ENCODE results near the gene ITGB1.

The ITGB1 gene

GRCh38 chr10:32865170-32865569 is 92.9 kb downstream of the ITGB1 start:
- no peak for DNase-seq (ENCODE audit: low read depth)
- Histone ChIP-seq H3K9ac (ENCODE audit: low read length) (no peak overlapping the region), H3K4me3 (ENCODE audit: low read length) (no peak overlapping the region), H3K27me3 (replicated peaks; ENCODE audit: control insufficient read depth, insufficient read depth, low read length) (no peaks in the 10 kb centered on the region), H3K36me3 (ENCODE audit: control insufficient read depth, insufficient read depth, low read length, severe bottlenecking) (no peaks in the 10 kb centered on the region), H3K9me3 (ENCODE audit: control insufficient read depth, low read length) (no peaks in the 10 kb centered on the region), H3K4me1 (ENCODE audit: control insufficient read depth, insufficient read depth, low read length) (no peaks in the 10 kb centered on the region)

DNA sequence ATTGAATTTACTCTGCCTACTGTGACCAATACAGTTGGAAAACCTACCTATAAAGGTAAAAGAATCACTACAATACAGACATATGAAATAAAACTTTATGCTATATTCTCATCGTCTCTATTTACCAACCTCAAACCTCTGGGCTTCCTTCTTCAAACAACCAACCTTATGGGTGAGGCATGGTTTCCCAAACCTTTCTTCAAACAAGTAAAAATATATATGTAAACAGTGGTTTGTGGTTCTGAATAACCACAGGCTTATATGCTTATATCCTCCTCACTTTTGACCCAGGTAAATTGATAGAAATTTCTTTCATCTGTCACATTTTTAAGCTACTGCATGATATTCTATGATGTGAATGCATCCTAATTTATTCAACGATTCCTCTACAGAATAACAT is 103.6 kb downstream of the ITGB1 start:
- Histone ChIP-seq H3K27me3 (replicated peaks; ENCODE audit: control insufficient read depth, insufficient read depth, low read length) (no peaks in the 10 kb centered on the region), H3K4me1 (ENCODE audit: control insufficient read depth, insufficient read depth, low read length) (no peaks in the 10 kb centered on the region), H3K4me3 (ENCODE audit: low read length) (no peak overlapping the region), H3K9me3 (ENCODE audit: control insufficient read depth, low read length) (no peaks in the 10 kb centered on the region), H3K9ac (ENCODE audit: low read length) (no peak overlapping the region), H3K36me3 (ENCODE audit: control insufficient read depth, insufficient read depth, low read length, severe bottlenecking) (no peaks in the 10 kb centered on the region)
- DNase-seq (ENCODE audit: low read depth): no peak

GRCh38 chr10:32851301-32851700 is 106.7 kb downstream of the ITGB1 start:
- Histone ChIP-seq H3K4me1 (ENCODE audit: control insufficient read depth, insufficient read depth, low read length) (no peaks in the 10 kb centered on the region), H3K36me3 (ENCODE audit: control insufficient read depth, insufficient read depth, low read length, severe bottlenecking) (no peaks in the 10 kb centered on the region), H3K9ac (ENCODE audit: low read length) (no peak overlapping the region), H3K4me3 (ENCODE audit: low read length) (no peak overlapping the region), H3K9me3 (ENCODE audit: control insufficient read depth, low read length) (no peaks in the 10 kb centered on the region), H3K27me3 (replicated peaks; ENCODE audit: control insufficient read depth, insufficient read depth, low read length) (no peaks in the 10 kb centered on the region)
- DNase-seq (ENCODE audit: low read depth): peak; percentile 34

Measured in adipocyte (in vitro differentiated cells).